Heart left ventricle (tissue), 16 donors: ENCODE results near the gene SERPINA5. TPM values are rescaled to one million over a fixed set of nuclear protein-coding genes. Genes with fewer than 3 reads are reported as not detected.

Experiments
- ATAC-seq, 4 donors: fragments of 200-7000 bp; cut with Tn5 transposase; one replicate each; pipeline ENCODE4 v1.9.1; 2020 to 2022; ENCODE audit warnings: moderate library complexity in 4 of 4, mild to moderate bottlenecking in 3 of 4, moderate number of reproducible peaks in 1 of 4
- DNase-seq, 5 donors: peaks; one replicate each; pipeline ENCODE4 v3.0.0-alpha.2; 2020
- H3K27ac ChIP-seq, 12 donors: fragments of 200-600 bp; sonication (generic) in 4 of 12; one replicate each; pipeline versions ENCODE4 v1.5.0 to v1.8.0; 2016 to 2022; ENCODE audit warnings: mild to moderate bottlenecking in 2 of 12
- H3K27me3 ChIP-seq, 9 donors: fragments of 200-600 bp; sonication (generic) in 2 of 9; one replicate each; pipeline versions ENCODE4 v1.5.1 to v1.8.0; 2016 to 2022; ENCODE audit warnings: mild to moderate bottlenecking in 3 of 9
- H3K36me3 ChIP-seq, 9 donors: fragments of 200-600 bp; sonication (generic) in 2 of 9; one replicate each; pipeline versions ENCODE4 v1.5.0 to v1.8.0; 2018 to 2022; ENCODE audit warnings: mild to moderate bottlenecking in 2 of 9
- H3K4me1 ChIP-seq, 12 donors: fragments of 200-600 bp; sonication (generic) in 4 of 12; one replicate each; pipeline versions ENCODE4 v1.5.0 to v1.8.0; 2016 to 2022; ENCODE audit warnings: mild to moderate bottlenecking in 3 of 12
- H3K4me3 ChIP-seq, 12 donors: fragments of 200-600 bp; sonication (generic) in 4 of 12; one replicate each; pipeline versions ENCODE4 v1.5.0 to v1.8.0; 2017 to 2022; ENCODE audit warnings: mild to moderate bottlenecking in 9 of 12, moderate library complexity in 4 of 12
- H3K9me3 ChIP-seq, 12 donors: fragments of 200-600 bp; sonication (generic) in 4 of 12; one replicate each; pipeline versions ENCODE4 v1.5.0 to v1.8.0; 2016 to 2022; ENCODE audit warnings: mild to moderate bottlenecking in 1 of 12
- POLR2A ChIP-seq, 2 donors: fragments of 450-650 bp; IDR thresholded peaks; one replicate each; pipeline ENCODE4 v1.6.1; 2017; ENCODE audit warnings: antibody characterized with exemption in 2 of 2, mild to moderate bottlenecking in 2 of 2, moderate library complexity in 2 of 2
- WGBS, 4 donors: extraction: QIAGEN DNeasy Blood & Tissue Kit in 2 of 4; methylation state at CpG; one replicate each; pipeline versions ENCODE4 v1.1.5 to v1.1.7; 2013 to 2018; 5-methylcytosine and 5-hydroxymethylcytosine counted together
- intact Hi-C, 10 donors: fragments of 100-400 bp; cut with DNase I; formaldehyde crosslinking; loops; one replicate each; pipeline versions ENCODE4 v1.11.1 to v1.14.2; 2022
- polyA plus RNA-seq, 2 donors: library from polyadenylated mRNA; stranded (reverse); fragments of 200-250 nt; gene quantifications; one replicate each; pipeline ENCODE4 v1.2.3, GENCODE V29; 2013
- total RNA-seq, 9 donors: library from RNA; depleted of rRNA in 2 of 9; stranded (reverse); fragments of >200 nt in 2 of 9; fragmentation: NEBNext Ultra II Directional in 3 of 9; extraction: Animal tissue kit (Norgen Biotek cat#: 25700) in 3 of 9; gene quantifications; one replicate each; pipeline versions ENCODE4 v1.1.0 to v1.2.4, GENCODE V29; 2016 to 2023
- TF ChIP-seq, protein P1 (sequence below), 12 donors: fragments of 200-600 bp; sonication (generic) in 4 of 12; IDR thresholded peaks; one replicate each; pipeline versions ENCODE4 v1.5.0 to v1.8.0; 2018 to 2022; ENCODE audit warnings: antibody characterized with exemption in 12 of 12, mild to moderate bottlenecking in 5 of 12
- donor health status: ischemic (EF 13 %, LVEDD 7.1; RV severe dilation, severe dysfunction).
- donor health status: healthy with polysubstance abuse.
- donor health status: DM: no; HTN: yes; CAD: no.
- donor health status: DM: no; HTN: no; CAD: no.
- donor health status: ischemic (EF 25% LVEDD 6.9; RV normal size, moderate dysfunction).
- donor health status: ischemic (EF 25% LVEDD 5.7; RV mildly dilated, moderate dysfunction).
- donor health status: healthy.
- donor health status: DM: yes; HTN: yes; CAD: no.
- donor health status: ischemic (EF 35%, LVEDD 5.7; RV mildly dilated, moderate dysfunction).
- donor health status: nonischemic (EF 11% LVEDD 7.7; RV severe dilation, severe dysfunction).
- donor health status: DM: yes; HTN: yes; CAD: no.
- donor health status: PGD.
- donor health status: ischemic (EF 29% LVEDD 5.4; RV normal size, mild dysfunction).
- donor health status: nonischemic (EF 23%, LVEDD 6.1; RV moderate dilation, normal function).

SERPINA5 gene
- total and polyA plus RNA-seq, 11 donors: 0.54 to 4.5 (median 1.1) TPM

DNA sequence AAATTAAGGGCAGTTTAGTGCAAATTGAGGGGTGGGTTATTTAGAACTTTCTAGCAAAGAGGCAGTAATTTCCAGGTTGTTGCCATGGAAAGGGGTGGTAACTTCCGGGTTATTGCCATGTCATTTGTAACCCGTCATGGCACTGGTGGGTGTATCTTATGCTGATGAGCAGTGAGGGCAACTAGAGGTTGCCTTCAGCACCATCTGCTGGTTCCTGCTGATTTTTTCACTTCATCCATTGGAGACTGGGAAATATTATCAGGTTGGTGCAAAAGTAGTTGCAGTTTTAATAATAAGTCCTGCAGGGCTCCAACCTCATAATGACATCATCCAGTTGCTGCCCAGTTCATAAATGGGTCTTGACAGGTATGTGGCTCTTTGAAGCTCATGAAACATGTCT lies 44.4 kb upstream of the SERPINA5 start:
- Histone ChIP-seq H3K27me3 (peaks cover 0 to 30% (median 13%) of the 10 kb centered on the region in 9 donors), H3K9me3 (no peaks in the 10 kb centered on the region), H3K36me3 (no peaks in the 10 kb centered on the region), H3K4me1 (peaks cover 0 to 8% (median 0%) of the 10 kb centered on the region in 12 donors), H3K27ac (no peak overlapping the region), H3K4me3 (no peak overlapping the region)
- 46 to 62% (median 53%) methylated on average over 2 of the region's 2 CpGs for WGBS, 4 donors
- intact Hi-C loops: no loop called here
- DNase-seq: no peak
- no peak for ATAC-seq
- no peak for TF ChIP-seq POLR2A (IDR thresholded peaks at IDR 0.05)
- TF ChIP-seq, protein P1, sequence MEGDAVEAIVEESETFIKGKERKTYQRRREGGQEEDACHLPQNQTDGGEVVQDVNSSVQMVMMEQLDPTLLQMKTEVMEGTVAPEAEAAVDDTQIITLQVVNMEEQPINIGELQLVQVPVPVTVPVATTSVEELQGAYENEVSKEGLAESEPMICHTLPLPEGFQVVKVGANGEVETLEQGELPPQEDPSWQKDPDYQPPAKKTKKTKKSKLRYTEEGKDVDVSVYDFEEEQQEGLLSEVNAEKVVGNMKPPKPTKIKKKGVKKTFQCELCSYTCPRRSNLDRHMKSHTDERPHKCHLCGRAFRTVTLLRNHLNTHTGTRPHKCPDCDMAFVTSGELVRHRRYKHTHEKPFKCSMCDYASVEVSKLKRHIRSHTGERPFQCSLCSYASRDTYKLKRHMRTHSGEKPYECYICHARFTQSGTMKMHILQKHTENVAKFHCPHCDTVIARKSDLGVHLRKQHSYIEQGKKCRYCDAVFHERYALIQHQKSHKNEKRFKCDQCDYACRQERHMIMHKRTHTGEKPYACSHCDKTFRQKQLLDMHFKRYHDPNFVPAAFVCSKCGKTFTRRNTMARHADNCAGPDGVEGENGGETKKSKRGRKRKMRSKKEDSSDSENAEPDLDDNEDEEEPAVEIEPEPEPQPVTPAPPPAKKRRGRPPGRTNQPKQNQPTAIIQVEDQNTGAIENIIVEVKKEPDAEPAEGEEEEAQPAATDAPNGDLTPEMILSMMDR (IDR thresholded peaks at IDR 0.05): no peak

DNA sequence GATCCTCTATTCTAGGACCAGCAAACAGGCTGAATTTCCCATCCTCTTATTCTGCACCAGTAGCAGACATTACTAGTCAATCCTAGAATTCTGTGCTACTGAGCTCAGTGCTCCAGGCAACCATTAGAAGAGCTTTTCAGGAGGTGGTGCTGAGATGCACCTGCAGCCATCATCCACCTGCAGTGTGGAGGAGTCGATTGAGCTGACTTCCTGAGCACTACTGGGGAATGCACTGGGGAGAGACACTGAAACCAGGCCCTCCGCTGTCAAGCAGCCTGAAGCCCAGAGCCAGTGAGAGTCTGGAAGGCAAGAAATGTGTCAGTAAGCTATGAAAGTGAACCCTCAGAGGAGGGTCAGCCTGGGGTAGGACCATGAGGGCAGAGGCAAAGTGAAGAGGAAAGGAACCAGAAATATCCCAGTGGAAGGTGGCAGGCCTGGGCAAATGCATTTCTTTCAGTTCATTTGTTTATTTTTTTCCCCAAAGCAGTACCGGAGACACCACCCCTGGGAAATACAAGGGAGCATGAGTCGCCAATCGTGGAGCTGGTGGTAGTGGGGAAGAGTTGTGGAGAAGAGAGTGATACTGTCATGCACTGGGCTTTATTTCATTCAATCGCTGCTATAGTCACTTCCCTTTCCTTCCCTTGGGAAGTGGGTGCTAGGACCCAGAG lies 43.0 kb upstream of the SERPINA5 start:
- H3K4me3 ChIP-seq: no peak overlapping the region
- no peaks in the 10 kb centered on the region for H3K36me3 ChIP-seq
- intact Hi-C loops: no loop called here
- no peak for DNase-seq
- no peak for ATAC-seq
- no peaks in the 10 kb centered on the region for H3K9me3 ChIP-seq
- no peak for TF ChIP-seq POLR2A (IDR thresholded peaks at IDR 0.05)
- TF ChIP-seq, protein P1 (IDR thresholded peaks at IDR 0.05): no peak
- WGBS, 4 donors: 71 to 77% (median 75%) methylated on average over 6 of the region's 6 CpGs
- H3K27me3 ChIP-seq: peaks cover 0 to 26% (median 9%) of the 10 kb centered on the region in 9 donors
- no peak overlapping the region for H3K27ac ChIP-seq
- peaks cover 0 to 8% (median 0%) of the 10 kb centered on the region in 12 donors for H3K4me1 ChIP-seq

DNA sequence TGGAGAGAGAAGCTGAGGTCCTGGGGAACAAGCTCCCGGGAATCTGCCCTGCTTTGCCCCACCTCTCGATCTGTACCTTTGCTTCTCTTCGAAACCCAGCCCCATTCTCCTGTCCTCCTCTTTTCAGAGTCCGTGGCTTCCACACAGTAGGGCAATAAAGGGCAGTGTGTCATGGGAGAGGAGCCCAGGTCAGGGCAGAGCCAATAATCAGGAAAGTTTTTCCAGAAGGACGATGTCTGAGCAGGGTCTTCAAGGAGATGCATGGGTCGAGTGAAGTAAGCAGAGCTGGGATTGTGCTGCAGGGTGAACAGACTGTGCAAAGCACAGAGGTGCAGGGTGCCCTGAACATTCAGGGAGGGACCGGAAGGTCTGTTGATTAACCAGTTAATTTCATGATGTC lies 42.0 kb upstream of the SERPINA5 start:
- H3K27me3 ChIP-seq: peaks cover 0 to 18% (median 3%) of the 10 kb centered on the region in 9 donors

More for the DNA sequence above, 42.0 kb upstream of the SERPINA5 start:
- Histone ChIP-seq H3K27ac (no peak overlapping the region), H3K36me3 (no peaks in the 10 kb centered on the region), H3K4me3 (no peak overlapping the region), H3K9me3 (no peaks in the 10 kb centered on the region), H3K4me1 (peaks cover 0 to 8% (median 0%) of the 10 kb centered on the region in 12 donors)
- intact Hi-C loops: no loop called here
- no peak for DNase-seq
- TF ChIP-seq, protein P1 (IDR thresholded peaks at IDR 0.05): no peak
- TF ChIP-seq POLR2A (IDR thresholded peaks at IDR 0.05): no peak
- ATAC-seq: no peak
- 76 to 78% (median 76%) methylated on average over 7 of the region's 7 CpGs for WGBS, 4 donors
